Naive thymus-derived CD4-positive, alpha-beta T cell (primary cell): ENCODE data around the gene IGFALS. TPM values are rescaled to one million over a fixed set of nuclear protein-coding genes. Genes with fewer than 3 reads are reported as not detected.

Experiments
- ATAC-seq: fragments of 150-1000 bp; cut with Tn5 transposase; 2 replicates; pipeline ENCODE4 v1.10.0; 2021; ENCODE audit warnings: mild to moderate bottlenecking, moderate library complexity
- CTCF ChIA-PET: fragments of 350-600 bp; sonication (Branson Sonifier 250); formaldehyde crosslinking; loops from one replicate; lab custom pipeline; 2021; ENCODE audit warnings: antibody characterized with exemption; lab: Charles Lee
- POLR2A ChIA-PET: fragments of 350-600 bp; sonication (Branson Sonifier 250); formaldehyde crosslinking; loops from one replicate; lab custom pipeline; 2021; ENCODE audit warnings: antibody characterized with exemption, inconsistent platforms; lab: Charles Lee
- DNase-seq, 9 donors: peaks; one replicate each; pipeline versions ENCODE4 v3.0.0 to v3.0.0-alpha.2; 2020 to 2022; ENCODE audit warnings: mixed read lengths in 1 of 9
- H3K27ac ChIP-seq: one replicate; pipeline ENCODE4 v1.7.0; 2013; ENCODE audit warnings: mild to moderate bottlenecking, low read depth, low read length, moderate library complexity
- H3K27me3 ChIP-seq, 2 donors: one replicate each; pipeline ENCODE4 v1.7.0; 2013; ENCODE audit warnings: low read length in 2 of 2, mild to moderate bottlenecking in 2 of 2, moderate library complexity in 2 of 2; ENCODE audit not compliant: control insufficient read depth in 2 of 2, insufficient read depth in 2 of 2
- H3K36me3 ChIP-seq, 3 experiments: 1 replicate in 2 of 3; 2 replicates in 1 of 3; pipeline ENCODE4 v1.7.0; 2013; ENCODE audit warnings: low read length in 3 of 3, mild to moderate bottlenecking in 3 of 3, moderate library complexity in 1 of 3; ENCODE audit not compliant: insufficient read depth in 3 of 3, control insufficient read depth in 2 of 3
- H3K4me1 ChIP-seq, 2 donors: one replicate each; pipeline ENCODE4 v1.7.0; 2013; ENCODE audit warnings: low read length in 2 of 2, mild to moderate bottlenecking in 2 of 2, moderate library complexity in 1 of 2; ENCODE audit not compliant: control insufficient read depth in 2 of 2, insufficient read depth in 2 of 2
- H3K4me3 ChIP-seq: 2 replicates; pipeline ENCODE4 v1.7.0; 2013; ENCODE audit warnings: mild to moderate bottlenecking, low read length
- H3K9me3 ChIP-seq, 3 experiments: 1 replicate in 2 of 3; 2 replicates in 1 of 3; pipeline ENCODE4 v1.7.0; 2013; ENCODE audit warnings: low read length in 3 of 3; ENCODE audit not compliant: control insufficient read depth in 2 of 3
- H3K27ac Mint-ChIP-seq, 9 donors: one replicate each; pipeline ENCODE4 v1.8.0; 2020 to 2022; ENCODE audit warnings: mixed read lengths in 9 of 9, mild to moderate bottlenecking in 8 of 9, moderate library complexity in 5 of 9, inconsistent platforms in 2 of 9
- H3K27me3 Mint-ChIP-seq, 5 donors: one replicate each; pipeline ENCODE4 v1.8.0; 2021 to 2022; ENCODE audit warnings: mixed read lengths in 5 of 5, mild to moderate bottlenecking in 1 of 5
- H3K36me3 Mint-ChIP-seq, 5 donors: one replicate each; pipeline ENCODE4 v1.8.0; 2020 to 2022; ENCODE audit warnings: mixed read lengths in 5 of 5, mild to moderate bottlenecking in 3 of 5, inconsistent platforms in 1 of 5
- H3K4me1 Mint-ChIP-seq, 7 donors: one replicate each; pipeline ENCODE4 v1.8.0; 2020 to 2022; ENCODE audit warnings: mixed read lengths in 7 of 7, mild to moderate bottlenecking in 3 of 7, inconsistent platforms in 1 of 7
- H3K4me3 Mint-ChIP-seq, 10 donors: one replicate each; pipeline ENCODE4 v1.8.0; 2020 to 2022; ENCODE audit warnings: mild to moderate bottlenecking in 10 of 10, mixed read lengths in 10 of 10, moderate library complexity in 6 of 10, inconsistent platforms in 2 of 10
- H3K9me3 Mint-ChIP-seq, 11 donors: one replicate each; pipeline ENCODE4 v1.8.0; 2020 to 2022; ENCODE audit warnings: mixed read lengths in 11 of 11, mild to moderate bottlenecking in 4 of 11, inconsistent platforms in 1 of 11, moderate library complexity in 1 of 11
- intact Hi-C, 2 donors: fragments of 100-400 bp; cut with micrococcal nuclease; formaldehyde crosslinking; loops; one replicate each; pipeline ENCODE4 v1.15.1; 2023
- polyA plus RNA-seq, 2 donors: library from polyadenylated mRNA; unstranded; fragments of 300-500 nt; fragmentation: Illumina TruSeq; gene quantifications; one replicate each; pipeline ENCODE4 v1.2.3, GENCODE V29; 2021
- total RNA-seq, 6 experiments: library from RNA in 5 of 6; stranded (reverse) in 5 of 6; gene quantifications; 1 replicate in 5 of 6; 2 replicates in 1 of 6; pipeline ENCODE4 v1.2.3 and lab custom pipeline; 2021 to 2026

IGFALS gene
- total and polyA plus RNA-seq, 7 experiments from 2014 or later, result 0.19 to 1.5 (median 0.74) TPM; not detected in 1

GRCh38 chr16:1781758-1782407 lies 11.6 kb downstream of the IGFALS start:
- Histone ChIP-seq H3K4me1 (peaks cover 13 to 28% of the 10 kb centered on the region in 2 donors), H3K27ac (peak overlapping the region; percentile 76), H3K36me3 (peaks cover 0 to 52% (median 0%) of the 10 kb centered on the region in 3 experiments), H3K27me3 (no peaks in the 10 kb centered on the region), H3K9me3 (no peaks in the 10 kb centered on the region), H3K4me3 (peak overlapping the region; percentile 92)
- no peaks in the 10 kb centered on the region for H3K9me3 Mint-ChIP-seq
- DNase-seq, result peak in 5 of 9 donors; percentile 37 to 47 (median 41)
- H3K4me3 Mint-ChIP-seq, result peak overlapping the region; percentile 85 to 98 (median 94)
- intact Hi-C loops, result loop anchor here (1.0 to 10.0 kb wide), 8 partner anchors 9 to 1197 kb away; partner anchors contain the start of genes HAGH (in 2 of the 2), MRPS34 (in 2 of the 2), TRAF7 (in 2 of the 2) and UQCC4 (in 2 of the 2)
- ChIA-PET CTCF (interaction anchor here (0.6 to 1.6 kb wide), 5 partner anchors 8 to 290 kb away, joined by 4 to 13 read pairs (median 8); partner anchors contain the start of genes EME2, MAPK8IP3, MRPS34 and NME3), POLR2A (interaction anchor here (0.6 to 3.7 kb wide), 24 partner anchors 9 to 1086 kb away, joined by 3 to 93 read pairs (median 6); partner anchors contain the start of genes AMDHD2, ATP6V0C, EME2 and FAHD1)
- peak; percentile 1 for ATAC-seq
- peaks cover 0 to 3% (median 0%) of the 10 kb centered on the region in 5 donors for H3K36me3 Mint-ChIP-seq
- peak overlapping the region; percentile 70 to 96 (median 87) for H3K27ac Mint-ChIP-seq
- H3K27me3 Mint-ChIP-seq, result peaks cover 0 to 2% (median 0%) of the 10 kb centered on the region in 5 donors
- H3K4me1 Mint-ChIP-seq, result peaks cover 0 to 48% (median 22%) of the 10 kb centered on the region in 7 donors

- DNase-seq (no peak), ATAC-seq (no peak)
- Histone ChIP-seq H3K9me3 (no peaks in the 10 kb centered on the region), H3K4me1 (peaks cover 13 to 28% of the 10 kb centered on the region in 2 donors), H3K27me3 (no peaks in the 10 kb centered on the region), H3K27ac (peak overlapping the region; percentile 76), H3K4me3 (peak overlapping the region; percentile 92), H3K36me3 (peaks cover 0 to 52% (median 0%) of the 10 kb centered on the region in 3 experiments)
- Mint-ChIP-seq H3K36me3 (peaks cover 0 to 3% (median 0%) of the 10 kb centered on the region in 5 donors), H3K4me1 (peaks cover 0 to 48% (median 22%) of the 10 kb centered on the region in 7 donors), H3K9me3 (no peaks in the 10 kb centered on the region), H3K27ac (peak overlapping the region; percentile 62 to 88 (median 79)), H3K27me3 (peaks cover 0 to 2% (median 0%) of the 10 kb centered on the region in 5 donors), H3K4me3 (peak overlapping the region; percentile 81 to 95 (median 88))
- CTCF ChIA-PET, result interaction anchor here (0.8 kb wide), 1 partner anchor 9 kb away, joined by 4 read pairs; the partner anchor contains the start of genes EME2 and MRPS34
- POLR2A ChIA-PET, result interaction anchor here (1.1 to 3.7 kb wide), 5 partner anchors 10 to 733 kb away, joined by 3 to 93 read pairs (median 15); partner anchors contain the start of genes ATP6V0C, EME2, FAHD1 and HAGH
- intact Hi-C loops, result loop anchor here (10.0 kb wide), 4 partner anchors 356 to 1196 kb away; partner anchors contain the start of genes TRAF7 (in 2 of the 2), UBE2I (in 1 of the 2) and UQCC4 (in 1 of the 2)
These were observed 12.3 kb downstream of the IGFALS start for GRCh38 chr16:1781254-1781653.

- peaks cover 0 to 47% (median 21%) of the 10 kb centered on the region in 7 donors for H3K4me1 Mint-ChIP-seq
- POLR2A ChIA-PET, result interaction anchor here (0.6 to 3.7 kb wide), 3 partner anchors 9 to 45 kb away, joined by 3 to 93 read pairs (median 33); partner anchors contain the start of genes EME2, FAHD1, HAGH and MRPS34
- ATAC-seq (no peak), DNase-seq (no peak)
- peak overlapping the region in 9 of 10 donors; percentile 20 to 95 (median 88) for H3K4me3 Mint-ChIP-seq
- peaks cover 0 to 2% (median 0%) of the 10 kb centered on the region in 5 donors for H3K27me3 Mint-ChIP-seq
- H3K36me3 ChIP-seq, result peaks cover 0 to 52% (median 0%) of the 10 kb centered on the region in 3 experiments
- intact Hi-C loops, result loop anchor here (10.0 kb wide), 4 partner anchors 356 to 1196 kb away; partner anchors contain the start of genes TRAF7 (in 2 of the 2), UBE2I (in 1 of the 2) and UQCC4 (in 1 of the 2)
- H3K4me3 ChIP-seq, result no peak overlapping the region
- peak overlapping the region in 5 of 9 donors; percentile 62 to 88 (median 82) for H3K27ac Mint-ChIP-seq
- peaks cover 0 to 3% (median 0%) of the 10 kb centered on the region in 5 donors for H3K36me3 Mint-ChIP-seq
- CTCF ChIA-PET, result no interaction called here
- H3K9me3 ChIP-seq, result no peaks in the 10 kb centered on the region
- peaks cover 13 to 24% of the 10 kb centered on the region in 2 donors for H3K4me1 ChIP-seq
- no peaks in the 10 kb centered on the region for H3K27me3 ChIP-seq
- H3K9me3 Mint-ChIP-seq, result no peaks in the 10 kb centered on the region
- H3K27ac ChIP-seq, result peak overlapping the region; percentile 76
These were observed 12.8 kb downstream of the IGFALS start for GRCh38 chr16:1780677-1781072.

DNA sequence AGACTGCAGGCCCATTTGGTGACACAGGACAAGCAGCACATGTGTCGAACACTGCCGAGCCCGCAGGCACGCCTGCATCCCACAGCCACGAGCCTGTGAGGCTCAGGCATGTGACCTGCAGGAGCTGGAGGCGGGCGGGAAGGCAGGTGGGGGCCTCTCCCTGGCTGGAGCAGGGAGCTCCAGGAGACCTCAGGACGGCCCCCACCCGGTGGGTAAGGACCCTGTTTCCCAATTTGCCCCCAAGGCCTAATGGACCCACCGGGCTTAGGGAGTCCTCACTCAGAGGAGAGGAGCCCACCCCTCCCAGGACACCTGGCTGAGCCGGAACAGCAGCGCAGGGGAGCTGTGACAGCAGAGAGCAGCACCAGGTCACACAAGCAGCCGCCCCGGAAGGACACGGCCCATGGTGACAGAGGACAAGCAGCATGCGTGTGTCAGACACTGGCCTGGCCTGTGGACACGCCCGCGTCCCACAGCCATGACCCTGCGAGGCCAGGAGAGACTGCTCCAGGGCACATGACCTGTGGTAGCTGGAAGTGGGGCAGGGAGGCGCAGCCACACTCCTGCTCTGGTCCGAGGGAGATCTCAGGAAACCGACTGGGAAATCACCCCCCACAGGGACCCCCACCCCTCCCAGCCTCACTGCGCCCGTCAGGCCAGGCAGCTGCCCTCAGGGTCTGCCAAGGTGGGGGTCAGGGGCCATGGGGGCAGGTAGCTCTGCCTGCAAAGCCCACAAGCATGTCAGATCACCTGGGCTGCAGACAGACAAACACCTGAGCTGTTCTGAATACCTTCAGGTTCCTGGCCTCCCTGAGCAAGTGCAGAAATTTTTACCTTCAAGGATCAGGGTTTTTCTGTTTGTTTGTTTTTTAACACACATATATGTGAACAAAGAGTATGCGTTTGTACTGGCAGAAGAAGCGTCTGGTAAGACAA lies 13.5 kb downstream of the IGFALS start:
- Histone ChIP-seq H3K36me3 (peaks cover 0 to 52% (median 0%) of the 10 kb centered on the region in 3 experiments), H3K4me1 (peaks cover 13 to 19% of the 10 kb centered on the region in 2 donors), H3K9me3 (no peaks in the 10 kb centered on the region), H3K4me3 (no peak overlapping the region), H3K27me3 (no peaks in the 10 kb centered on the region), H3K27ac (no peak overlapping the region)
- H3K27me3 Mint-ChIP-seq, result peaks cover 0 to 2% (median 0%) of the 10 kb centered on the region in 5 donors
- peak overlapping the region in 2 of 9 donors; percentile 21 to 22 for H3K27ac Mint-ChIP-seq
- DNase-seq (no peak), ATAC-seq (no peak)
- peak overlapping the region in 8 of 10 donors; percentile 20 to 95 (median 34) for H3K4me3 Mint-ChIP-seq
- ChIA-PET CTCF (no interaction called here), POLR2A (interaction anchor here (0.6 to 3.7 kb wide), 2 partner anchors 9 to 37 kb away, joined by 3 to 93 read pairs; partner anchors contain the start of genes EME2, MRPS34 and NME3)
- intact Hi-C loops, result loop anchor here (10.0 kb wide), 5 partner anchors 355 to 1195 kb away; partner anchors contain the start of genes TRAF7 (in 2 of the 2), UBE2I (in 1 of the 2) and UQCC4 (in 1 of the 2)
- H3K4me1 Mint-ChIP-seq, result peaks cover 0 to 42% (median 21%) of the 10 kb centered on the region in 7 donors
- no peaks in the 10 kb centered on the region for H3K9me3 Mint-ChIP-seq
- H3K36me3 Mint-ChIP-seq, result peaks cover 0 to 3% (median 0%) of the 10 kb centered on the region in 5 donors

GRCh38 chr16:1779234-1779701 lies 14.2 kb downstream of the IGFALS start:
- Histone ChIP-seq H3K27me3 (no peaks in the 10 kb centered on the region), H3K36me3 (peaks cover 0 to 51% (median 0%) of the 10 kb centered on the region in 3 experiments), H3K4me1 (peaks cover 17 to 21% of the 10 kb centered on the region in 2 donors), H3K27ac (no peak overlapping the region), H3K9me3 (no peaks in the 10 kb centered on the region), H3K4me3 (no peak overlapping the region)
- DNase-seq, result no peak
- H3K4me3 Mint-ChIP-seq, result peak overlapping the region in 2 of 10 donors; percentile 41 to 80
- no peaks in the 10 kb centered on the region for H3K9me3 Mint-ChIP-seq
- intact Hi-C loops, result loop anchor here in 1 of 2 donors (10.0 kb wide), 1 partner anchor 434 kb away; no protein-coding TSS in a partner anchor
- H3K4me1 Mint-ChIP-seq, result peaks cover 0 to 41% (median 21%) of the 10 kb centered on the region in 7 donors
- peak overlapping the region in 2 of 9 donors; percentile 42 to 69 for H3K27ac Mint-ChIP-seq
- ATAC-seq, result no peak
- CTCF ChIA-PET, result no interaction called here
- peaks cover 0 to 3% (median 0%) of the 10 kb centered on the region in 5 donors for H3K36me3 Mint-ChIP-seq
- POLR2A ChIA-PET, result no interaction called here
- peaks cover 0 to 2% (median 0%) of the 10 kb centered on the region in 5 donors for H3K27me3 Mint-ChIP-seq
